Suprapubic skin (tissue), 4 donors: Measurements from ENCODE around the gene SLC9A9. TPM values are rescaled to one million over a fixed set of nuclear protein-coding genes. Genes with fewer than 3 reads are reported as not detected.
"Not testable (repeated sequence)": the region's sequence is repeated elsewhere in the genome, so short reads cannot be mapped to it uniquely, and the experiment has no call there.

ENCODE experiments used
- DNase-seq, 2 donors: peaks; one replicate each; pipeline ENCODE4 v3.0.0-alpha.2; 2019; ENCODE audit warnings: low spot score in 2 of 2
- H3K27ac ChIP-seq: fragments of 200-600 bp; sonication (generic); one replicate; pipeline ENCODE4 v1.5.1; 2019
- H3K27me3 ChIP-seq: fragments of 200-600 bp; sonication (generic); one replicate; pipeline ENCODE4 v1.5.1; 2019
- H3K36me3 ChIP-seq: fragments of 200-600 bp; sonication (generic); one replicate; pipeline ENCODE4 v1.5.1; 2019
- H3K4me1 ChIP-seq: fragments of 200-600 bp; sonication (generic); one replicate; pipeline ENCODE4 v1.5.1; 2019
- H3K4me3 ChIP-seq: fragments of 200-600 bp; sonication (generic); one replicate; pipeline ENCODE4 v1.5.1; 2019; ENCODE audit warnings: mild to moderate bottlenecking
- H3K9me3 ChIP-seq: fragments of 200-600 bp; sonication (generic); one replicate; pipeline ENCODE4 v1.5.1; 2019
- CTCF ChIP-seq, 2 donors: fragments of 200-600 bp in 1 of 2; fragments of 450-650 bp in 1 of 2; sonication (generic) in 1 of 2; IDR thresholded peaks; one replicate each; pipeline ENCODE4 v1.5.1; 2016 to 2019; ENCODE audit warnings: antibody characterized with exemption in 2 of 2, mild to moderate bottlenecking in 1 of 2, moderate library complexity in 1 of 2
- EP300 ChIP-seq: sonication (generic); formaldehyde crosslinking; IDR thresholded peaks from one replicate; pipeline ENCODE4 v1.6.1; 2017; ENCODE audit warnings: antibody characterized with exemption
- POLR2A ChIP-seq, 2 donors: fragments of 450-650 bp; IDR thresholded peaks; one replicate each; pipeline ENCODE4 v1.6.1; 2017; ENCODE audit warnings: antibody characterized with exemption in 2 of 2, mild to moderate bottlenecking in 2 of 2, moderate library complexity in 2 of 2
- POLR2AphosphoS5 ChIP-seq, 3 donors: sonication (generic); formaldehyde crosslinking; IDR thresholded peaks; one replicate each; pipeline ENCODE4 v1.6.1; 2017; ENCODE audit warnings: antibody characterized with exemption in 3 of 3
- WGBS: methylation state at CpG from one replicate; pipeline ENCODE4 v1.1.5; 2018; 5-methylcytosine and 5-hydroxymethylcytosine counted together
- total RNA-seq, 4 donors: library from RNA; depleted of rRNA; stranded (reverse); fragments of >200 nt; gene quantifications; one replicate each; pipeline ENCODE4 v1.1.0, GENCODE V29; 2016

The SLC9A9 gene
- total RNA-seq, 4 donors from 2014 or later = 16.6 to 51.0 (median 30.0) TPM

GRCh38 chr3:143700431-143700975, 147.8 kb downstream of the SLC9A9 start:
- Histone ChIP-seq H3K27ac (no peak overlapping the region), H3K4me1 (no peaks in the 10 kb centered on the region), H3K27me3 (no peaks in the 10 kb centered on the region), H3K4me3 (no peak overlapping the region), H3K9me3 (no peaks in the 10 kb centered on the region), H3K36me3 (no peaks in the 10 kb centered on the region)
- no peak for DNase-seq
- 100% methylated on average over 1 of the region's 1 CpG for WGBS
- no peak for TF ChIP-seq POLR2A (IDR thresholded peaks at IDR 0.05)
- TF ChIP-seq EP300 = no peak
- TF ChIP-seq CTCF (IDR thresholded peaks at IDR 0.05) = no peak
- no peak for TF ChIP-seq POLR2AphosphoS5 (IDR thresholded peaks at IDR 0.05)

GRCh38 chr3:143699424-143699823, 148.8 kb downstream of the SLC9A9 start:
- H3K36me3 ChIP-seq = no peaks in the 10 kb centered on the region
- no peak for DNase-seq
- no peak for TF ChIP-seq CTCF (IDR thresholded peaks at IDR 0.05)
- no peak for TF ChIP-seq EP300
- TF ChIP-seq POLR2A (IDR thresholded peaks at IDR 0.05) = no peak
- no peak for TF ChIP-seq POLR2AphosphoS5 (IDR thresholded peaks at IDR 0.05)
- H3K4me3 ChIP-seq = no peak overlapping the region
- H3K27me3 ChIP-seq = no peaks in the 10 kb centered on the region
- H3K4me1 ChIP-seq = no peaks in the 10 kb centered on the region
- WGBS = 87% methylated on average over 3 of the region's 3 CpGs
- no peak overlapping the region for H3K27ac ChIP-seq
- no peaks in the 10 kb centered on the region for H3K9me3 ChIP-seq

GRCh38 chr3:143698682-143699303, 149.5 kb downstream of the SLC9A9 start:
- Histone ChIP-seq H3K9me3 (no peaks in the 10 kb centered on the region), H3K36me3 (no peaks in the 10 kb centered on the region), H3K27me3 (no peaks in the 10 kb centered on the region), H3K27ac (no peak overlapping the region), H3K4me3 (no peak overlapping the region), H3K4me1 (no peaks in the 10 kb centered on the region)
- WGBS = 79% methylated on average over 3 of the region's 3 CpGs
- TF ChIP-seq POLR2AphosphoS5 (IDR thresholded peaks at IDR 0.05) = no peak
- no peak for DNase-seq

- no peak for DNase-seq
- H3K4me3 ChIP-seq = no peak overlapping the region
- no peaks in the 10 kb centered on the region for H3K9me3 ChIP-seq
- no peaks in the 10 kb centered on the region for H3K27me3 ChIP-seq
- H3K4me1 ChIP-seq = no peaks in the 10 kb centered on the region
- no peaks in the 10 kb centered on the region for H3K36me3 ChIP-seq
- H3K27ac ChIP-seq = no peak overlapping the region
- TF ChIP-seq POLR2A (IDR thresholded peaks at IDR 0.05) (no peak), EP300 (no peak), CTCF (IDR thresholded peaks at IDR 0.05) (no peak), POLR2AphosphoS5 (IDR thresholded peaks at IDR 0.05) (no peak)
- 87% methylated on average over 4 of the region's 4 CpGs for WGBS
Observed at GRCh38 chr3:143697975-143698374, 150.3 kb downstream of the SLC9A9 start.

GRCh38 chr3:143695333-143695732, 152.9 kb downstream of the SLC9A9 start:
- not testable (repeated sequence) for H3K4me1 ChIP-seq, H3K27ac ChIP-seq, H3K27me3 ChIP-seq, H3K4me3 ChIP-seq, H3K36me3 ChIP-seq, H3K9me3 ChIP-seq, DNase-seq
- WGBS = 58% methylated on average over 2 of the region's 2 CpGs

GRCh38 chr3:143693506-143693905, 154.8 kb downstream of the SLC9A9 start:
- Histone ChIP-seq H3K36me3 (no peaks in the 10 kb centered on the region), H3K27ac (no peak overlapping the region), H3K9me3 (no peaks in the 10 kb centered on the region), H3K4me3 (no peak overlapping the region), H3K4me1 (no peaks in the 10 kb centered on the region), H3K27me3 (no peaks in the 10 kb centered on the region)
- 97% methylated on average over 1 of the region's 1 CpG for WGBS
- DNase-seq = no peak
- TF ChIP-seq POLR2AphosphoS5 (IDR thresholded peaks at IDR 0.05) (no peak), EP300 (no peak), POLR2A (IDR thresholded peaks at IDR 0.05) (no peak), CTCF (IDR thresholded peaks at IDR 0.05) (no peak)
